Activated CD4-positive, alpha-beta T cell treated with anti-CD3 and anti-CD28 coated beads, Interleukin-2, Interleukin-4, amounts not matched to agents 100 ng/mL and 50 ng/mL, durations not matched to agents 16 hours and 8 hours (primary cell): Measurements from ENCODE around the gene ZAP70.

ENCODE experiments used
- DNase-seq: peaks from one replicate; pipeline ENCODE4 v3.0.0-alpha.2; 2020; ENCODE audit warnings: low spot score

The ZAP70 gene

DNA sequence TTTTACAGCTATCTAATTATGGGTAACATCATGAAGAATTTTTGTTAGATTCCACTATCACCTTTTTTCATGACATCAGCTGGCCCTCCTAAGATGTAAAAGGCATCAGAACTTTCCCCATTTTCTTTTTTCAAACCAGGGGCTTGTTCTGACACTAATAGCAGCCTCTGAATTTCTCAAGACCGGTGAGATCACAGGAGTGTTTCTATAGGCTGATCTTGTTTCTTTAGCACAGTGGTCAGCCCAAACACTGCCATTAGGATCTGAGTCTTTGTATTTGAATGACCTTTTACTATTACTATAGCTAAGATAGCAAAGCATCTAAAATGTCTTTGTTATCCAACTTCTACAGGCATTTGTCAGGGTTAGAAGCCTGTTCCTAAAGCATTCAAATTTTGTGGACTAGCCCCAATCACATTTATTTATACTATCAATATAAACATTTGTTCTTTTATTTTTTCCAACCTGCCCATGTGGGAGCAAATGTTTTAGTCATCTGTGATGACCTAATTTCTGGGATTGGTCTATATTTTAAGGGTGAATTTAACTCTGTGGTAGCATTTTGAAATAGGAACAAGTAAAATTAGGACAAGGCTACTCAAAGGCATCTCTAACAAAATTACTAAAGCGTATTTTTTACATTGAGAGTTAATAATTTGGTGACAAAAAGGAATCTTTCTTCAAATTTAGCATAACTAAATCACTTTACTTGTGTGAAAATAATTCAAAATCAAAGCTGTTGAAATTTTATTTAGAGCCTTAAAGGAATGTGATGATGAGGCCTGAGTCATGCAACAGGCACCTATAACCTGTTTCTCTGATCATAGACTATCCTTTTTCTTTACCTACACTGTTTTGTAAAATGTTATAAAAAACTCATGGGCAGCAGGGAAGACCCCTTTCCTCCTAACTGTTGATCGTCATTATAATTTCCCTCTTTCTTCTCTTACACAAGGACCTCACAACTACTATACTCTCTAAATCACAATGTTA, 39.3 kb downstream of the ZAP70 start:
- no peak for DNase-seq

DNA sequence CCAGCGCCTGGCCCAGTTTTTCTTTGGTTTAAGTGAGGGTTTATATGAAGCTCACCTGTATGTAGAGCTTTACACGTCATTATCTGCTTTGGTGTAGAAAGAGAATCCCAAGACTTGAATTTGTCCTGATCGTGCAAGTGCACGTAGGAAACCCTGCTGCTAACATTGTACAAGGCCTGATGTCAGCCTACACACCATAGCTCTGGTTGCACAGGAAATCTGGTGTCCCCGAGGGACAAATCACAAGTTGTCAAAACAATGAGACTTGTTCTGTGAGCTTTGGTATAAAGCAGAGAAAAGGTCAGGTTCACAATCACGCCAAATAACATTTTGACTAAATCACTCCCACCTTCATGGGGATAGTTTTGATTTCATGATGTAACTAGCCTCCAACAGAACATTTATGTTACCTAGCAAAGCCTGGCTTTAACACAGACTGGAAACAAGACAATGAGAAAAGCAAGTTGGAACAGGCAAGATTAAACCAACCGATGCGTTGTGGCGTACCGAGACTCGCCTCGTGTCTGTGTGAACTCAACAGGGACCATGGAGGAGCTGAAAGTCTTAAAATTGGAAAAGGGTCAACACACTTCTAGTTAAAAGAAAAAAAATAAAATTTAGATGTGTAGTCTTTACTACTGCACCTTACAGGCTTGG, 41.4 kb downstream of the ZAP70 start:
- no peak for DNase-seq

DNA sequence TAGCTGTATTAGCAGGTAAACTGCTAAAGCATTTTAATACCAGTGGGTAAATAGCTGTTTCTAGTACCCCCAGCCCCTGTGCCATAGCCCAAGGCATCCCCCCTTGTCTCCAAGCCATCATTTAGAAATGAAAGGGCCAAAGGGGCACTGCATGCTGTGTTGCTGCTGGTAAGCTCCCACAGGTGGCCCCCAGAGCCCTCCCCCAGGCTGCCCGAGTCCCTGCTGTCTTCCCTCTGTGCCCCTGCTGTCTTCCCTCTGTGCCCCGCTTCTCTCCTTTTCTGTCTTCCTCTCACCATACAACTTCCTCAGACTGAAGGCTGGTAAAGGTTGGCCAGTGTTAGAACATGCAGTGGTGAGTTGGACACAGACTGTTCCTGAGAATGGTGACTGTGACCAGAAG, 42.1 kb downstream of the ZAP70 start:
- DNase-seq = no peak

DNA sequence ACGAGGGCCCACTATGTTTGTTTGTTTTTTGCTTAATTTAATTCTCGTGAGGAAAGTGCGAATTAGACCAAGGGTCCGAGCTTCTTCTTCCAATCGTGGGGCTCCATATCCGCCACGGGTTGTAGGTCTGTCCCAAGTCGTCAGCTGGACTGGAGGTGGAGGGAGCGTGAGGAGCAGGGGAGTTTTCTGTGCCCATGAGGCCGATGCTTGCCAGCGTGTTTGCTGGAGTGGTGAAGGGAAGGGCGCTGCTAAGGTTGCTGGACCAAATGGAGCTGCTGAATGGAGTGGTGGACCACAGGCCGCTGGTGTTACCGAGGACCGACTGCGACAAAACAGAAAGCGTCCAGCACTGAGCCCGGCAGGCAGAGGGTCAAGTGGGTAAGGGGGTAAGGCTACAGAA, 43.7 kb downstream of the ZAP70 start:
- no peak for DNase-seq

DNA sequence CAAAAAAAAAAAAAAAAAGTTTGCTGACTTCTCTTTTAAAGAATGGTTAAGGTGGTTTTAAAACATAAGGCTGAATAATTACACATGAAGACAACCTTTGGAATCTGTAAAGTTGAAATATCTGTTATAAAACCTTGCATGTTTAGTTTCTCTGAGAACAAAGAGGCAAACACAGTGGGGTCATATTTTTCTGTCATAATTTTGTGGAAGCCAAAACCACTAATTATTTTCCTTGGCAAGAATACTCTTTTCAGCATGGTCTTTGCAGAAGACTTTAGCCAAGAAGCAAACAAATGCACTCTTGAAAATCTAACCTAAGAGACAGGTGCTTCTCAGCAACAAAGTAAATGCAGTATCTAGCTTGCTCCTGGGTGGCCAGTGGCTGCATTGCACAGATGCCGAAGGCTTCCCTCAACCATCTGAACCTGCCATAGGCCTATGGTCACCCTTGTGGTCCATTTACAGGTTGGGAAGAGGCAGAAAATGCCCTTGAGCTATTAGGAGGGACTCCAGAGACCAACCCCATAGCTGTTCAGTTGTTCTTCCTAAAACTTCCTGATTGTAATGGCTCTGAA, 44.8 kb downstream of the ZAP70 start:
- DNase-seq = no peak

DNA sequence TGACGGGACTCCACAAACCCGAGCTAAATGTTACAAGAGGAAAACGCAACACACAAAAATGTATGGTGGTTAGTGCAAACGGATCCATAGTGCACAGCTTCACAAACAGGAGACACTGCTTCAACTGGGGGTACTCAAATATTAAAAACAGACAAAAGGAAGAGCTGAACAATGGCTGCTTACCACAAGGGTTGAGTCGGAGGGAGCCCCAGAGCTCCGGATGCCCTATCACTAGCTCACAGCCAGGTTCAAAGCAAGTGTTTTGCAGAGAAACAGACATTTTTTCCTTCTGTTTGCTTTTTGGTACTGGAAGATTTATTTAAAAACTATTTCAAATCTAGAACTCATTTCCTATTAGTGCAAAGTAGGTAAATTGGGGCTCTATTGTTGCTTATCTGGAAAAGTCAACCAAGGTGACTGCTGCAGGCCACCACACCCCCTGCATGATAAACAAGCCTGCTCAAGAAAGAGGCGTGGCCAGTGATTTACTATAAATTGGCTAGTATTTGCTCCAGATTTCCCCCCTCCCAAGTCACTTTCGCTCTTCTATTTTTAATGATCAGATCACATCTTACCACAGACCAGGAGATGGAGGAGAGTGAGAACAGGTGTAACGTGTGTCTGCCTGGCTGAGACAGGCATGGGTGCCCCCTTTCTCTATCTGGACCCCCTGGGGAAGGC, 46.5 kb downstream of the ZAP70 start:
- DNase-seq = no peak

DNA sequence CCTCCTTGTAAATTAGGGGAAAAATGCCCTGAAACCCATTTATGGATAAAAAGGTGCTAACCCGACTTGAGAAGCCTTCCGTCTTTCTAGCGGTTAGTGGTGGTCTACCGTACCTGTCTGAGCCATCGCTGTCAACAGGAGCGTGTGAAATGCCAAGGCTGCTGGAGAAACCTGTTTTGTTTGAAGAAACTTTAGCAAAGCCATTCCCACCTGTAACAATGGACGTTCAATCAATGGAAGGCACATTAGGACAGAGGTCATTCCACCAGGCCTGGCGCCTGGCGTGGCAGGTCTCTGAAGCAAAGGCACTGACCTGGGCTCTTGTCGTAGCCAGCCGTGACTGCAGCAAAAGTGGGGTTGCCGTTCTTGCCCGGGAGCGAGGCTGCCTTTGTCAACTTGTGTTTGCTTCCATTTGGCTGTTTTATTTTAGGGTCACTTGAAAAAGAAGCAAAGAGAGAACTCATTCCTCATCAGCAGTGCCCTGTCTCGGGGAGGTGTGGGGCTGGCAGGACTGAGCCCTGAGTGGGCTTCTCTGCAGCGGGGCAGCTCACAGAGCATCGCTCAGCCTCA, 47.2 kb downstream of the ZAP70 start:
- no peak for DNase-seq

DNA sequence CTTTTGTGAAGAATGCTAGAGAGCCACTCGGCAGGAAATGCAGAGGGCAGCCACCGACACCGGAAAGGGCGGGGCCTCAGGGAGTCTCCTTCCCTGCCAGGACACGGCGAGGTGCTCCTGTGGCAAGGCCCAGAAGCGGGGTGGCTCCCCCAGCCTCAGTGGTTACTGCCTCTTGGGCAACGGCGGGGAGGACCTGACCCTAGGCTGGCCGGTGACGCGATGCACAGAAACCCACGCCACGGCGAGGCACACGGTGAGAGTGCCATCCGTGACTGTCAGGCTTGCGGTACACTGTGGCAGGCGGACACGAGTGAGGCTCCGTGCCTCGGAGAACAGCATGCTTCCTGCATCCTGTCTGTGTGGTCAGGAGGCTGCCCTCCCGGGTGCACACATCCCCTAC, 47.8 kb downstream of the ZAP70 start:
- DNase-seq = peak; percentile 35

DNA sequence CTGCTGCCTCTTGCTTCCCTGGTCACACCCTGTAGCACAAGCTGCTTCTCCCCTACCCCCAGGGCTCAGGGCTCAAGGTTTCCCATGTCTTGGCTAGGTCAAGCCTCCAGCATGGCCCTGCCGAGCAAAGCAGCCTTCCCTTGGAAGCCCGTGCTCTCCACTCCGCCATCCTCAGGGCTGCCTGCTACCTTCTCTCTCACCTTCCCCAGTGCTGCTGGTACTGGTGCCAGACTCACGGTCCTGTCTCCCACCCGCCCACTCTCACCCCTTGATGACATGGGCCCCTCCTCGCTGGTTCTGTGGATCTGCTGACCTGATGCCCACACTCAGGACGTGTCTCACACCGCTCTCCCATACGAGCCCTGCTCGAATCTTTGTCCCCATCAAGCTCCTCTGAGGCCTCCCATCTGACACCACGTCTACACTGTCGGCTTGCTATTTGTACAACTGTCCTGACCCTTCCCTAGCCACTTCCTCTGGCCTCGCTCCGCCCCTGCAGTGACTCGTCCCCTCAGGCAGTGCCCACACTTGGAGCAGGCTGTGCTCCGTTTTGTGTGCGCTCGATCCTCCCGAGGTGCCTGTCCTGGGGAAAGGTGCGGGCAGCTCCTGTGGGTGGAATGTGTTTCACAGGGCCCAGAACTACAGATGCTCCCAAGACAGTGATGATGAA, 49.9 kb downstream of the ZAP70 start:
- no peak for DNase-seq

DNA sequence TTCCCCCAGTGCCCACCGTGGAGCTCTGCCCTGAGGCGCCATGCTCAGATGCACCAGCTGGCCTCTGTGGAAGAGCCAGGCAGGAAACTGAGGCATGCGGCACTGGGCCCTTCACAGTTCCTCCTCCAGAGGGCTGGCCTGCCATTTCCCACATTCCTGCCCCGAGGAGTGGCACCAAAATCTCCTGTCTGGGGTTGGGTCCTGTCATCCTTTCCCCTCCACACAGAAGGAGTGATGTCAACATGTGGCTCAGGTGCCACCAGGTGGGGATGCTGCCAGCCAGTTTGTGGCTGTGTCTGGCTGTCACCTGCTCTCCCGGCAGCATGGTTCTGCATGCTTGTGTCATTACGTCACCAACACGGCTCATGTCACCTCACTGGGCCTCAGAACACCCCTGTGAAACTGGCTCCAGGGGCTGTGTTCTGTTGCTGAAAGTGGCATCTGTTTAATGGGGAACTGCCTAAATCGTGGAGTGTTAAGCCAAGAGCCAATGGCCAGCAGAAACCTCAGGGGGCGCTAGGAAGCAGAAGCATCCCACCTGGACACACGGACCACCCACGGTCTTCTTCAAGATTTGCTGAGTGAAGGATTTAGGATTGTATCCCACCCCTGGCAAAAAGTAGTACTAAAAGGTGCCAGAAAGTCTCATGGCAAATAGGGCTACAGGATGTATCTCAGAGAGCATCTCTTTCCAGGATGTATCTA, 51.3 kb downstream of the ZAP70 start:
- no peak for DNase-seq

DNA sequence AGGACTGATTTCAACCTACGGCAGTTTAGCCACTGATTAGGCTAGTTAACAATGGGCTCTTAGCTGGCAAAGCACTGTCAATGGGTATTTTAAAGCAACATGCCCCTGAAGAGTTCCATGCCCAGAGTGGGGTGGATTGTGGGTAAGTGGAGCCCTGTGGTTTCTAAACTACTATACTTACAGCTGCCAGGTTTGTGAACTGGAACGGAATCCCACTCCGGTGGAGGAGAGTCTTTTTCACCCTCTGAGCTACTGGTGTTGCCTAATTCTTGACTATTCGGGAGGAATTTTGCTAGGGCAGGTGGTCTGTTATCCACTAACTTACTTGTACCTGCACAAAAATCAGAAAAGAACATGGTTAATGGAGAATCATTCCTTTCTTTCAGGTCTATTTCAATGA, 52.6 kb downstream of the ZAP70 start:
- no peak for DNase-seq

DNA sequence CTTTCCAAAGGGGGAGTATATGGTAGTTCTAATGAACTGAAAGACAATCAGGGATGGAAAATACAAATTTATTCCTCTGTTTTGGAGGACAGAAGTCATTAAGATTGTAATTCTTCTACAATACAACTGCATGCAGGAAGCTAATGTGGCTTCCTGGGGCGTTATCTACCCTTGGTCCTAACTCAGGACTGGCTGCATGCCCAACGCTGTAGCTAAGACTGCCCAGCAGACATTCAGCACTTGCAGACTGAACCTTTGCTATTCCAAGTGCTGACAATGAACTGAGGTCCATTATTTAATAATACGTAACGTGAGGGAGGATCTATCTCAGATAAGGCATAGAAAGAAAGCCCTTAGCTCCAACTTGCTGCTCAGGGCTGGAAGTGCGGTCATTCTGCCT, 53.2 kb downstream of the ZAP70 start:
- no peak for DNase-seq

DNA sequence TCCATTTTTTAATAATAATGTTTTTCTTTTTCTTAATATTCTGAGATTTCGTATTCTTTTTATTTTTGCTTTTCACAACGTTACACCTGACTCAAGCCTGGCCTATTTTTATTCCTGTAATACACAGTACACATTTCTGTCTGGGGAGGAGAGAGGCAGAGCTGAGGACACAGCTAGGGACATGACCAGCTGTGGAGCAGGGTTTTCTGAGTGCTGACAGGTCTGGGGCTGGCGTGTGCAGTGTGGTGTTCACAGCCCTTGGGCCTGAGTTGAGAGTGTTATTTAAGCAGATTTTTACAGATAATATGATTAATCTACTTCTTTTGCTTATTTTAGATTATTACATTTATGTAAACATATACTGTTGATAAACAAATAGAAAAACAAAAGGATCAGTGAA, 55.9 kb downstream of the ZAP70 start:
- DNase-seq = no peak

DNA sequence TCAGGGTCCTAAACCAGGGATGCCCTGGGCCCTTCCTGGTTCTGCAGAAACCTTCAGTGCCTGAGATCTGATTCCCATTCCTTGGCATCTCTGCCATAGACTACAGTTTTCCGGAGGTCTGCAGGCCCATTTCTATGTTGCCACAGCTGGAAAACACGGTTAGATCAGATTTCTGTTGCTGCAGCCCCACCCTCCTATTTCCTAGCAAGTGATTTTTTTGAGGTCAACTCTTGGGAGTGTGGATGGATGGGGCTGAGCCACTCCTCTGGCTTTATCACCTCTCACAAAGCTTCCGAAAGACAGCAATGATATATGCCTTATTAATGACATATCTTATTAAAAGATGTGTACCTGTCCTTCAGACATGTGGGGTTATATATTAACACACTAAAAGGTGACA, 56.3 kb downstream of the ZAP70 start:
- DNase-seq = no peak

DNA sequence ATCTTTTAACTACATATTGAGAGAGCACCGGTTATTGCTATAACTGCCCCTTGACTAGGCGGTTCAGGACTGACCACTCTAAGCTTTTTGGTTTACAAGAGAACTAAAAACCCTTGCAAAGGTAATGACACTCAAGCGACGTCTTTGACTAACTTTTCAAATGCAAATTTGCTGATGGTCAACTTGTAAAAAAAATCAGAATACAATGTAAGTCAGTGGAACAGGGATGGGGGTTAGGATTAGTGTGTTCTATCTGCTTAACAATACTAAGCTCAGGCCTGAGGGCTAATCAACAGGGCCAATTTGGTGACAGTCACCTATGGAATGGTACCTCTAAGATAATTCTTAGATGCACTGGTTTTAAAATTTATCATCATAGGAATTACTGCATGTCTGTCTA, 57.1 kb downstream of the ZAP70 start:
- DNase-seq = no peak

DNA sequence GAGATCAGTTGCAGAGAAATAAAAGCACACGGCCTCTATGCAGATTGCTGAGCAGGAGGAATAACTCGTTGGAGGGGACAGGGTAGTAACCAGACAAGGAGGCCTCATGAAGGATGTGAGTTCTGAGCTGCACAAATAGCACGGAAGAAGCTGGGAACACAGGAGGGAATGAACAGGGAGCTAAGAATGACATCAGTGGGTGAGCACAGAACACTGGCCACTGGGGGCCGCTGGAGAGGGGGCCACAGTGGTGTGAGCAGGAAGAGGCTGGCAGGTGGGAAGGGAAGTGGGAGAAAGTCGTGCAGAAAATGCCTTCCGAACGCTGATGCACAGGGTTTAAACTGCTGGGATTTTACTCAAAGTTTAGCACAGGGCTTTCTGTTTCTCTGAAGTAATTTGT, 61.0 kb downstream of the ZAP70 start:
- no peak for DNase-seq

DNA sequence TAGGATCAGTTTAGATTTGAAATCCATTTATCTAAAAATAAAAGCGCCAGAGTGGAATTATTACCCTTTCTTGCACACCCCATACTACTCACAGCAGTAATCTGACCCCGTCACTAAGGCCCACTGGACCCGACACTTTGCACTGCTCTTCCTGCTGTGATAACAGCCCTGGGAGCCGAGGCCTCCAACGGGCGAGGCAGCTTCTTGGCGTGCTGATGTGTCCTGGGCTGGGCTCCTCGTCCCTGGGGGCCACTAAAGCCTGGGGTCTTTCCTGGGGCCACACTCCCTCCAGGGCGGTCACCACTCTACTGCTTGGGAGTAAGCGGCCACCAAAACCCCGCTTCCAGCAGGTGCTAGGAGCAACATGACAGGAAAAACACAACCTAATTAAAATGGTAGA, 61.7 kb downstream of the ZAP70 start:
- DNase-seq = no peak

DNA sequence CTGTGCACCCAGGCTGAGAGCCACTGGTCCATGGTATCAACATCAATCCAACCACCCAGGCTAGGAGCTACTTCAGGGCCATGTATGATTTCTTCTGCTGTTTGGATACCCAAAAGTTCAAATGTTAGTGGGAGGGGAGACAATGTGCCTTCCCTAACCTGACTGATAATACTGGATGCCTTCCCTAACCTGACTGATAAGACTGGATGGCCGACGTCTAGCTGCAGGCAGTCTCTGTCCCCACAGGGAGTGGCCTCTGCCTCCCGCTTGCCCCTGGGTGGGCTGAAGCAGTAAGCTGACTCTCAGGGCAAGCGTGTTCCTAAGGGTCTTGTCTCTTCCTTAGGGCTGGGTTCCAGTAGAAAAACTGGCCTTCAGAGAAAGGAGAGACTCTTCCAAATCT, 65.8 kb downstream of the ZAP70 start:
- no peak for DNase-seq

DNA sequence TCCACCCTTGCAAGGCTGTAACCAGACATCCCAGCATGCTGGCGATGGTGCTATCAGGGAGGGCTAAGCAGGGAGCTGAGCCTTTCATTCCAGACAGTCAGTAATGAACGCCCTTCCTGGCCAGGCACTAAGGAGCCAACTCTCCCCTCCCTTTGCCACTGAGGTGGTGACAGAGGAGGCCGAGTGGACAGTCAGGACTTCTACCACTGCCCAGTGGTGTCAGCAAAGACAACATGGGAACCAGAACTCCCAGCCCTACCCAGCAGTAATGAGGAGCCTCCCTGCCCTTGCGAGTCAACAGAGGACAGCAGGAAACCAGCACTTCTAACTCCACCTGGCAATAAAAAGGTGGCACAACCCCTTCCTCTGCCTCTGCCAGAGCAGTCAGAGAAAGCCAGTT, 68.6 kb downstream of the ZAP70 start:
- DNase-seq = no peak

DNA sequence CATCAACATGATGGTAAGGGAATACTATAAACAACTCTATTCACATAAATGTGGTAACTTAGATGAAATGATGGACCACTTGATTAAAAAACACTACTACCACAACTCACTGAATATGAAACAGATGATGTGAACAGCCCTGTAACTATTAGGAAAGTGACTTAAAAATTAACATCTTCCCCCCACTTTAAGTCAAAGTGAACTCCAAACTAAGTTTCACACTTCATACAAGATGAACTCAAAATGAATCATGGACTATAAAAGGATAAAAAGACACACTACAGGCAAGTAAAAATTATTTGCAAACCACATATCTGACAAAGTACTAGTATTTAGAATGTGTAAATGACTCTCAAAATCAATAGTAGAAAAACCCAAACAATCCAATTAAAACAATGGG, 71.6 kb downstream of the ZAP70 start:
- no peak for DNase-seq

DNA sequence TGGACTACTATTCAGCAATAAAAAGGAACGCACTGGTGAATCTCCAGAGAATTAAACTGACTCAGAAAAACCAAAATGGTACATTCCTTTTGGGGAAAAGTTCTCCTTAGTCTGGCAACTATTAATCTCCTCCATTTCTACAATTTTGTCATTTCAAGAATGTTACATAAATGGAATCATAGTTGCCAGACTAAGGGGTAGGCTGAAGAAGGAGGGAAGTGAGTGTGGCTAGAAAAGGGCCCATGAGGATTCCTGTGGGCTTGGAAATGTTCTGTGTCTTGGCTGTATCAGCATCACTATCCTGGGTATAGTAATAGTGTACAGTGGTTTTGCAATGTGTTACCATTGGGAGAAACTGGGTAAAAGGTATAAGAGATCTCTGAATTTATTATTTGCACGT, 72.4 kb downstream of the ZAP70 start:
- no peak for DNase-seq
